ENCODE results near the gene BRD3OS.

The BRD3OS gene

GRCh38 chr9:133979273-133979920 is 45.9 kb upstream of the BRD3OS start:
- TF ChIP-seq CTCF (IDR thresholded peaks at IDR 0.05), result no peak

- no peak for TF ChIP-seq CTCF (IDR thresholded peaks at IDR 0.05)
These were observed 45.1 kb upstream of the BRD3OS start for GRCh38 chr9:133979921-133980863.

GRCh38 chr9:133980864-133981588 is 44.3 kb upstream of the BRD3OS start:
- TF ChIP-seq CTCF (IDR thresholded peaks at IDR 0.05), result no peak

- TF ChIP-seq CTCF (IDR thresholded peaks at IDR 0.05), result no peak
These were observed 43.7 kb upstream of the BRD3OS start for GRCh38 chr9:133981589-133981957.

- no peak for TF ChIP-seq CTCF (IDR thresholded peaks at IDR 0.05)
These were observed 43.2 kb upstream of the BRD3OS start for GRCh38 chr9:133981958-133982681.

GRCh38 chr9:133982971-133983720 is 42.1 kb upstream of the BRD3OS start:
- TF ChIP-seq CTCF (IDR thresholded peaks at IDR 0.05), result no peak

Measured in LNCAP (cell line).